Stromal cell of bone marrow (primary cell): ENCODE results near the gene MAPK8.
A peak's percentile ranks its signal among the peaks of the same experiment; 100 is the strongest.
"Not testable (repeated sequence)": the region's sequence is repeated elsewhere in the genome, so short reads cannot be mapped to it uniquely, and the experiment has no call there.

ENCODE experiments used
- DNase-seq: peaks from one replicate; pipeline ENCODE4 v3.0.0-alpha.2; 2012; ENCODE audit warnings: low read depth

MAPK8 gene

GRCh38 chr10:48336978-48337599 is 30.6 kb downstream of the MAPK8 start:
- no peak for DNase-seq

GRCh38 chr10:48340734-48341133 is 34.3 kb downstream of the MAPK8 start:
- no peak for DNase-seq

- DNase-seq = no peak
These were observed 36.6 kb downstream of the MAPK8 start for GRCh38 chr10:48343106-48343505.

GRCh38 chr10:48343921-48344598 is 37.6 kb downstream of the MAPK8 start:
- no peak for DNase-seq

- not testable (repeated sequence) for DNase-seq
These were observed 39.8 kb downstream of the MAPK8 start for GRCh38 chr10:48346248-48346647.

GRCh38 chr10:48347539-48347938 is 41.1 kb downstream of the MAPK8 start:
- DNase-seq = not testable (repeated sequence)

- DNase-seq = not testable (repeated sequence)
These were observed 41.5 kb downstream of the MAPK8 start for GRCh38 chr10:48347943-48348342.

- no peak for DNase-seq
These were observed 46.8 kb downstream of the MAPK8 start for GRCh38 chr10:48353246-48353645.

GRCh38 chr10:48357631-48358030 is 51.2 kb downstream of the MAPK8 start:
- DNase-seq = no peak

GRCh38 chr10:48358162-48358561 is 51.7 kb downstream of the MAPK8 start:
- DNase-seq = no peak

GRCh38 chr10:48358838-48359237 is 52.4 kb downstream of the MAPK8 start:
- DNase-seq = no peak

- DNase-seq = no peak
These were observed 54.7 kb downstream of the MAPK8 start for GRCh38 chr10:48361176-48361575.

GRCh38 chr10:48363617-48364355 is 57.3 kb downstream of the MAPK8 start:
- peak; percentile 60 for DNase-seq

- no peak for DNase-seq
These were observed 58.4 kb downstream of the MAPK8 start for GRCh38 chr10:48364659-48365405.

GRCh38 chr10:48365668-48366067 is 59.2 kb downstream of the MAPK8 start:
- DNase-seq = no peak

- no peak for DNase-seq
These were observed 59.8 kb downstream of the MAPK8 start for GRCh38 chr10:48366261-48366660.

- DNase-seq = no peak
These were observed 63.0 kb downstream of the MAPK8 start for GRCh38 chr10:48369501-48369900.

GRCh38 chr10:48377751-48378530 is 71.5 kb downstream of the MAPK8 start:
- DNase-seq = no peak

GRCh38 chr10:48378675-48379074 is 72.2 kb downstream of the MAPK8 start:
- no peak for DNase-seq

- no peak for DNase-seq
These were observed 75.5 kb downstream of the MAPK8 start for GRCh38 chr10:48381971-48382370.

- DNase-seq = no peak
These were observed 76.5 kb downstream of the MAPK8 start for GRCh38 chr10:48382982-48383381.

- DNase-seq = no peak
These were observed 76.9 kb downstream of the MAPK8 start for GRCh38 chr10:48383393-48383792.
